ENCODE data around the gene TOX4.
"Not testable (repeated sequence)": the region's sequence is repeated elsewhere in the genome, so short reads cannot be mapped to it uniquely, and the experiment has no call there.

TOX4 gene

GRCh38 chr14:21476925-21477681 is at the start of gene TOX4, which contains the start of gene RAB2B:
Gene TOX4, plus strand, starts transcription at chr14:21477195. Its CDS starts 84 bp downstream, at chr14:21477279.
Gene RAB2B, minus strand, starts transcription at chr14:21476959. Its CDS starts 87 bp downstream, at chr14:21476872.
- peak; percentile 99 for DNase-seq

- no peak for DNase-seq
Observed at GRCh38 chr14:21428930-21429329, 48.1 kb upstream of the TOX4 start.

GRCh38 chr14:21431126-21431525 is 45.9 kb upstream of the TOX4 start:
- no peak for DNase-seq

- peak; percentile 10 for DNase-seq
Observed at GRCh38 chr14:21436567-21437062, 40.4 kb upstream of the TOX4 start.

GRCh38 chr14:21437063-21437901 is 39.7 kb upstream of the TOX4 start:
- DNase-seq = peak; percentile 100

- peak; percentile 56 for DNase-seq
Observed at GRCh38 chr14:21440859-21441258, 36.1 kb upstream of the TOX4 start.

- not testable (repeated sequence) for DNase-seq
Observed at GRCh38 chr14:21442657-21443056, 34.3 kb upstream of the TOX4 start.

GRCh38 chr14:21449899-21450216 is 27.1 kb upstream of the TOX4 start:
- DNase-seq = no peak

- DNase-seq = peak; percentile 24
Observed at GRCh38 chr14:21454843-21455544, 22.0 kb upstream of the TOX4 start.

- peak; percentile 67 for DNase-seq
Observed at GRCh38 chr14:21455592-21455911, 21.4 kb upstream of the TOX4 start.

GRCh38 chr14:21455912-21456667 is 20.9 kb upstream of the TOX4 start, which contains the start of gene CHD8:
Gene CHD8, minus strand, starts transcription at chr14:21456123. Its CDS starts 24,480 bp downstream, at chr14:21431643.
- DNase-seq = peak; percentile 100

- DNase-seq = no peak
Observed at GRCh38 chr14:21467616-21468015, 9.4 kb upstream of the TOX4 start.

GRCh38 chr14:21475767-21476522 is 1.1 kb upstream of the TOX4 start:
- DNase-seq = no peak

- DNase-seq = no peak
Observed at GRCh38 chr14:21476523-21476924, 471 bp upstream of the TOX4 start.

- DNase-seq = no peak
Observed at GRCh38 chr14:21486640-21487087, 9.7 kb downstream of the TOX4 start.

GRCh38 chr14:21494902-21495762 is 18.1 kb downstream of the TOX4 start:
- DNase-seq = no peak

GRCh38 chr14:21496453-21496852 is 19.5 kb downstream of the TOX4 start:
- DNase-seq = no peak

GRCh38 chr14:21498540-21499526 is 21.8 kb downstream of the TOX4 start:
- peak; percentile 88 for DNase-seq

- DNase-seq = no peak
Observed at GRCh38 chr14:21501568-21501967, 24.6 kb downstream of the TOX4 start.

Measured in hematopoietic multipotent progenitor cell treated with erythropoietin and hydrocortisone succinate and interleukin-3 and kit ligand, for 6 days (in vitro differentiated cells).